Measurements from ENCODE around the gene PRR4.

- TF ChIP-seq CTCF (IDR thresholded peaks at IDR 0.05) (no peak), POLR2A (IDR thresholded peaks at IDR 0.05) (no peak), EP300 (IDR thresholded peaks at IDR 0.05) (no peak), POLR2AphosphoS5 (IDR thresholded peaks at IDR 0.05) (no peak)
Measured at GRCh38 chr12:10867381-10867780, 18.1 kb upstream of the PRR4 start.

Data from sigmoid colon (tissue), 4 donors.